ENCODE results near the gene RGS6.
"Not testable (repeated sequence)": the region's sequence is repeated elsewhere in the genome, so short reads cannot be mapped to it uniquely, and the experiment has no call there.

Gene RGS6

GRCh38 chr14:72464226-72464625 is 532.0 kb downstream of the RGS6 start:
- DNase-seq = no peak

GRCh38 chr14:72466325-72466724 is 534.1 kb downstream of the RGS6 start:
- no peak for DNase-seq

GRCh38 chr14:72471346-72471745 is 539.1 kb downstream of the RGS6 start:
- DNase-seq = no peak

GRCh38 chr14:72472845-72473244 is 540.6 kb downstream of the RGS6 start:
- DNase-seq = no peak

GRCh38 chr14:72476657-72477499 is 544.6 kb downstream of the RGS6 start:
- DNase-seq = no peak

GRCh38 chr14:72477578-72477977 is 545.3 kb downstream of the RGS6 start:
- not testable (repeated sequence) for DNase-seq

GRCh38 chr14:72478471-72478893 is 546.3 kb downstream of the RGS6 start:
- no peak for DNase-seq

GRCh38 chr14:72479461-72479931 is 547.3 kb downstream of the RGS6 start:
- no peak for DNase-seq

GRCh38 chr14:72480464-72481243 is 548.4 kb downstream of the RGS6 start:
- peak; percentile 28 for DNase-seq

- DNase-seq = no peak
These were observed 551.1 kb downstream of the RGS6 start for GRCh38 chr14:72483311-72483710.

GRCh38 chr14:72485695-72486094 is 553.5 kb downstream of the RGS6 start:
- DNase-seq = no peak

GRCh38 chr14:72488514-72488913 is 556.3 kb downstream of the RGS6 start:
- no peak for DNase-seq

- DNase-seq = no peak
These were observed 560.0 kb downstream of the RGS6 start for GRCh38 chr14:72492196-72492595.

GRCh38 chr14:72495668-72496067 is 563.4 kb downstream of the RGS6 start:
- no peak for DNase-seq

GRCh38 chr14:72498646-72499045 is 566.4 kb downstream of the RGS6 start:
- DNase-seq = no peak

- no peak for DNase-seq
These were observed 567.5 kb downstream of the RGS6 start for GRCh38 chr14:72499746-72500145.

GRCh38 chr14:72500234-72500838 is 568.1 kb downstream of the RGS6 start:
- no peak for DNase-seq

GRCh38 chr14:72501439-72501838 is 569.2 kb downstream of the RGS6 start:
- DNase-seq = no peak

GRCh38 chr14:72503271-72503670 is 571.0 kb downstream of the RGS6 start:
- DNase-seq = no peak

GRCh38 chr14:72503696-72504368 is 571.6 kb downstream of the RGS6 start:
- no peak for DNase-seq

GRCh38 chr14:72510566-72510965 is 578.3 kb downstream of the RGS6 start:
- DNase-seq = no peak

GRCh38 chr14:72512281-72512680 is 580.1 kb downstream of the RGS6 start:
- no peak for DNase-seq

- DNase-seq = no peak
These were observed 580.7 kb downstream of the RGS6 start for GRCh38 chr14:72512925-72513324.

All from femur (tissue), 1 donor.